ENCODE results near the gene TCF25.

TCF25 gene

GRCh38 chr16:89881368-89881730, 8.0 kb downstream of the TCF25 start:
- DNase-seq, result no peak

GRCh38 chr16:89883346-89884040, 10.1 kb downstream of the TCF25 start:
- no peak for DNase-seq

- no peak for DNase-seq
Observed at GRCh38 chr16:89884041-89884421, 10.6 kb downstream of the TCF25 start.

- no peak for DNase-seq
Observed at GRCh38 chr16:89887243-89887642, 13.9 kb downstream of the TCF25 start.

GRCh38 chr16:89890200-89890599, 16.8 kb downstream of the TCF25 start:
- DNase-seq, result peak; percentile 48

- DNase-seq, result no peak
Observed at GRCh38 chr16:89890886-89891657, 17.7 kb downstream of the TCF25 start.

GRCh38 chr16:89892055-89892630, 18.8 kb downstream of the TCF25 start:
- DNase-seq, result no peak

- DNase-seq, result no peak
Observed at GRCh38 chr16:89892635-89893034, 19.2 kb downstream of the TCF25 start.

- no peak for DNase-seq
Observed at GRCh38 chr16:89893642-89894548, 20.5 kb downstream of the TCF25 start.

- no peak for DNase-seq
Observed at GRCh38 chr16:89895482-89896250, 22.3 kb downstream of the TCF25 start.

GRCh38 chr16:89897204-89897603, 23.8 kb downstream of the TCF25 start:
- no peak for DNase-seq

- no peak for DNase-seq
Observed at GRCh38 chr16:89898201-89898967, 25.0 kb downstream of the TCF25 start.

GRCh38 chr16:89899879-89900481, 26.6 kb downstream of the TCF25 start:
- DNase-seq, result no peak

- no peak for DNase-seq
Observed at GRCh38 chr16:89900885-89901284, 27.5 kb downstream of the TCF25 start.

GRCh38 chr16:89902980-89903379, 29.6 kb downstream of the TCF25 start:
- no peak for DNase-seq

- no peak for DNase-seq
Observed at GRCh38 chr16:89903908-89904515, 30.6 kb downstream of the TCF25 start.

GRCh38 chr16:89904606-89905510, 31.5 kb downstream of the TCF25 start:
- no peak for DNase-seq

- no peak for DNase-seq
Observed at GRCh38 chr16:89905511-89906139, 32.2 kb downstream of the TCF25 start.

All from stimulated activated CD4-positive, alpha-beta T cell treated with anti-CD3 and anti-CD28 coated beads, Interleukin-4, amount 100 ng/mL, for 24 hours (primary cell).